GM12878 (cell line): Measurements from ENCODE around the gene CLECL1. TPM values are rescaled to one million over a fixed set of nuclear protein-coding genes. Genes with fewer than 3 reads are reported as not detected.

Source experiments
- BHLHE40 ChIP-seq, 2 experiments: fragments of 450-650 bp in 1 of 2; IDR thresholded peaks; 2 replicates each; pipeline ENCODE4 v1.6.1; 2011 to 2017; ENCODE audit warnings: low read depth in 2 of 2, borderline replicate concordance in 1 of 2, improper control_type of control experiment in 1 of 2, low read length in 1 of 2, mild to moderate bottlenecking in 1 of 2
- CBX5 ChIP-seq: sonication (generic); IDR thresholded peaks from 2 replicates; pipeline ENCODE4 v1.6.1; 2016; ENCODE audit warnings: low read depth, moderate library complexity, mild to moderate bottlenecking, inconsistent platforms
- CEBPB ChIP-seq, 2 experiments: fragments of 150-350 bp in 1 of 2; IDR thresholded peaks; 2 replicates each; pipeline ENCODE4 v1.6.1; 2012 to 2014; ENCODE audit warnings: low read depth in 2 of 2, low read length in 2 of 2, borderline replicate concordance in 1 of 2, inconsistent platforms in 1 of 2
- CHD4 ChIP-seq: fragments of 200-600 bp; sonication (generic); IDR thresholded peaks from 2 replicates; pipeline ENCODE4 v1.6.1; 2016; ENCODE audit warnings: mild to moderate bottlenecking
- EP300 ChIP-seq, 2 experiments: fragments of 150-350 bp in 1 of 2; IDR thresholded peaks; 2 replicates each; pipeline ENCODE4 v1.6.1; 2011 to 2012; ENCODE audit warnings: low read depth in 2 of 2, low read length in 2 of 2, borderline replicate concordance in 1 of 2, improper control_type of control experiment in 1 of 2, inconsistent platforms in 1 of 2; ENCODE audit not compliant: control insufficient read depth in 1 of 2
- GABPA ChIP-seq: IDR thresholded peaks from 2 replicates; pipeline ENCODE4 v1.6.1; 2014; ENCODE audit warnings: antibody characterized with exemption, low read depth, mild to moderate bottlenecking, inconsistent platforms
- HDAC6 ChIP-seq: fragments of 200-600 bp; sonication (generic); IDR thresholded peaks from one replicate; pipeline ENCODE4 v1.8.0; 2017; ENCODE audit warnings: antibody characterized with exemption; ENCODE audit not compliant: unreplicated experiment
- KAT2A ChIP-seq: conservative IDR thresholded peaks from 2 replicates; pipeline ENCODE4 v1.6.1; 2011; ENCODE audit warnings: low read depth, low read length; ENCODE audit not compliant: control insufficient read depth
- KDM1A ChIP-seq: fragments of 200-600 bp; sonication (generic); IDR thresholded peaks from 2 replicates; pipeline ENCODE4 v1.6.1; 2016; ENCODE audit warnings: borderline replicate concordance
- LARP7 ChIP-seq: fragments of 450-650 bp; IDR thresholded peaks from 2 replicates; pipeline ENCODE4 v1.6.1; 2017; ENCODE audit warnings: mild to moderate bottlenecking
- MTA3 ChIP-seq: IDR thresholded peaks from 2 replicates; pipeline ENCODE4 v1.6.1; 2012; ENCODE audit warnings: low read length, inconsistent platforms, borderline replicate concordance
- MXI1 ChIP-seq: fragments of 150-350 bp; IDR thresholded peaks from 2 replicates; pipeline ENCODE4 v1.6.1; 2011; ENCODE audit warnings: low read depth, mild to moderate bottlenecking, inconsistent platforms, low read length, improper control_type of control experiment
- MYC ChIP-seq: IDR thresholded peaks from 2 replicates; pipeline ENCODE4 v1.6.1; 2011; ENCODE audit warnings: mild to moderate bottlenecking, low read length, moderate library complexity, inconsistent platforms; ENCODE audit not compliant: insufficient read depth, insufficient replicate concordance, insufficient read length, severe bottlenecking
- NR2F1 ChIP-seq: fragments of 450-650 bp; conservative IDR thresholded peaks from 2 replicates; pipeline ENCODE4 v1.6.1; 2017; ENCODE audit warnings: mild to moderate bottlenecking
- PAX8 ChIP-seq: fragments of 450-650 bp; IDR thresholded peaks from 2 replicates; pipeline ENCODE4 v1.6.1; 2017; ENCODE audit warnings: mild to moderate bottlenecking, moderate library complexity
- POLR2AphosphoS2 ChIP-seq: IDR thresholded peaks from 2 replicates; pipeline ENCODE4 v1.6.1; 2011; ENCODE audit warnings: low read depth, mild to moderate bottlenecking, low read length, improper control_type of control experiment, moderate library complexity
- RELA ChIP-seq: fragments of 450-650 bp; IDR thresholded peaks from 2 replicates; pipeline ENCODE4 v1.8.0; 2014; ENCODE audit warnings: borderline replicate concordance; ENCODE audit not compliant: partially characterized antibody
- SMAD5 ChIP-seq: IDR thresholded peaks from 2 replicates; pipeline ENCODE4 v1.6.1; 2016; ENCODE audit warnings: antibody characterized with exemption, low read depth
- SREBF2 ChIP-seq: IDR thresholded peaks from 2 replicates; pipeline ENCODE4 v1.6.1; 2012; ENCODE audit warnings: mild to moderate bottlenecking, low read length
- TBL1XR1 ChIP-seq: IDR thresholded peaks from 2 replicates; pipeline ENCODE4 v1.6.1; 2012; ENCODE audit warnings: low read depth, low read length, improper control_type of control experiment
- TCF7 ChIP-seq: IDR thresholded peaks from 2 replicates; pipeline ENCODE4 v1.6.1; 2014; ENCODE audit warnings: antibody characterized with exemption, borderline replicate concordance
- WRNIP1 ChIP-seq: IDR thresholded peaks from 2 replicates; pipeline ENCODE4 v1.6.1; 2011; ENCODE audit warnings: low read depth, low read length, improper control_type of control experiment, borderline replicate concordance
- ZBED1 ChIP-seq: IDR thresholded peaks from 2 replicates; pipeline ENCODE4 v1.6.1; 2016; ENCODE audit warnings: borderline replicate concordance
- ZBTB33 ChIP-seq: fragments of 450-650 bp; IDR thresholded peaks from 2 replicates; pipeline ENCODE4 v1.6.1; 2017; ENCODE audit warnings: mild to moderate bottlenecking
- ZNF622 ChIP-seq: fragments of 450-650 bp; IDR thresholded peaks from 2 replicates; pipeline ENCODE4 v1.6.1; 2017; ENCODE audit warnings: mild to moderate bottlenecking, inconsistent platforms
- ZSCAN29 ChIP-seq: fragments of 450-650 bp; IDR thresholded peaks from 2 replicates; pipeline ENCODE4 v1.6.1; 2017; ENCODE audit warnings: mild to moderate bottlenecking, moderate library complexity
- polyA plus RNA-seq, 11 experiments: library from polyadenylated mRNA; depleted of rRNA in 4 of 11; unstranded in 6 of 11; stranded (reverse) in 5 of 11; fragments of >200 nt; fragmentation: Nextera tagmentation in 4 of 11; fragmentation: Illumina TruSeq in 1 of 11; extraction: Ambion mirVana in 4 of 11; extraction: Trizol in 1 of 11; gene quantifications; 1 replicate in 1 of 11; 2 replicates in 10 of 11; pipeline versions ENCODE4 v1.2.1 to v1.2.3, GENCODE V29; 2011 to 2016; ENCODE audit warnings: inconsistent platforms in 2 of 11, missing spikeins in 2 of 11, low read depth in 1 of 11
- total RNA-seq, 4 experiments: library from RNA; depleted of rRNA in 3 of 4; stranded (reverse); fragments of >200 nt in 3 of 4; fragmentation: Illumina TruSeq in 1 of 4; extraction: Trizol in 1 of 4; gene quantifications; 2 replicates each; pipeline versions ENCODE4 v1.2.1 to v1.2.3, GENCODE V29; 2013 to 2021
- TF ChIP-seq, protein P1 (sequence below): IDR thresholded peaks from 2 replicates; pipeline ENCODE4 v1.6.1; 2012; ENCODE audit warnings: improper control_type of control experiment, low read depth, low read length; ENCODE audit not compliant: insufficient replicate concordance

CLECL1 gene
- total and polyA plus RNA-seq, 10 of the 15 experiments (the other 5 are each of a cell fraction or from before 2014, with no cell fraction given), result 4.6 to 56.5 (median 46.4) TPM

- TF ChIP-seq, protein P1, sequence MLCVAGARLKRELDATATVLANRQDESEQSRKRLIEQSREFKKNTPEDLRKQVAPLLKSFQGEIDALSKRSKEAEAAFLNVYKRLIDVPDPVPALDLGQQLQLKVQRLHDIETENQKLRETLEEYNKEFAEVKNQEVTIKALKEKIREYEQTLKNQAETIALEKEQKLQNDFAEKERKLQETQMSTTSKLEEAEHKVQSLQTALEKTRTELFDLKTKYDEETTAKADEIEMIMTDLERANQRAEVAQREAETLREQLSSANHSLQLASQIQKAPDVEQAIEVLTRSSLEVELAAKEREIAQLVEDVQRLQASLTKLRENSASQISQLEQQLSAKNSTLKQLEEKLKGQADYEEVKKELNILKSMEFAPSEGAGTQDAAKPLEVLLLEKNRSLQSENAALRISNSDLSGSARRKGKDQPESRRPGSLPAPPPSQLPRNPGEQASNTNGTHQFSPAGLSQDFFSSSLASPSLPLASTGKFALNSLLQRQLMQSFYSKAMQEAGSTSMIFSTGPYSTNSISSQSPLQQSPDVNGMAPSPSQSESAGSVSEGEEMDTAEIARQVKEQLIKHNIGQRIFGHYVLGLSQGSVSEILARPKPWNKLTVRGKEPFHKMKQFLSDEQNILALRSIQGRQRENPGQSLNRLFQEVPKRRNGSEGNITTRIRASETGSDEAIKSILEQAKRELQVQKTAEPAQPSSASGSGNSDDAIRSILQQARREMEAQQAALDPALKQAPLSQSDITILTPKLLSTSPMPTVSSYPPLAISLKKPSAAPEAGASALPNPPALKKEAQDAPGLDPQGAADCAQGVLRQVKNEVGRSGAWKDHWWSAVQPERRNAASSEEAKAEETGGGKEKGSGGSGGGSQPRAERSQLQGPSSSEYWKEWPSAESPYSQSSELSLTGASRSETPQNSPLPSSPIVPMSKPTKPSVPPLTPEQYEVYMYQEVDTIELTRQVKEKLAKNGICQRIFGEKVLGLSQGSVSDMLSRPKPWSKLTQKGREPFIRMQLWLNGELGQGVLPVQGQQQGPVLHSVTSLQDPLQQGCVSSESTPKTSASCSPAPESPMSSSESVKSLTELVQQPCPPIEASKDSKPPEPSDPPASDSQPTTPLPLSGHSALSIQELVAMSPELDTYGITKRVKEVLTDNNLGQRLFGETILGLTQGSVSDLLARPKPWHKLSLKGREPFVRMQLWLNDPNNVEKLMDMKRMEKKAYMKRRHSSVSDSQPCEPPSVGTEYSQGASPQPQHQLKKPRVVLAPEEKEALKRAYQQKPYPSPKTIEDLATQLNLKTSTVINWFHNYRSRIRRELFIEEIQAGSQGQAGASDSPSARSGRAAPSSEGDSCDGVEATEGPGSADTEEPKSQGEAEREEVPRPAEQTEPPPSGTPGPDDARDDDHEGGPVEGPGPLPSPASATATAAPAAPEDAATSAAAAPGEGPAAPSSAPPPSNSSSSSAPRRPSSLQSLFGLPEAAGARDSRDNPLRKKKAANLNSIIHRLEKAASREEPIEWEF, result peak; percentile 61
- TF ChIP-seq MTA3 (peak; percentile 99; the same call in 1 of the 2 replicates), MXI1 (peak; percentile 21; the same call in 1 of the 2 replicates), BHLHE40 (IDR thresholded peaks at IDR 0.05; ENCODE audit: borderline replicate concordance in 1 of 2, low read depth in 2 of 2, low read length in 1 of 2) (peak; percentile 88 to 92), EP300 (IDR thresholded peaks at IDR 0.05; ENCODE audit: borderline replicate concordance in 1 of 2, control insufficient read depth in 1 of 2, low read depth in 2 of 2, low read length in 2 of 2) (peak; percentile 96 to 97), LARP7 (no peak), ZBED1 (peak; percentile 89), ZNF622 (no peak), RELA (peak; percentile 15), SREBF2 (no peak), TCF7 (peak; percentile 52), CHD4 (no peak), WRNIP1 (no peak), KAT2A (no peak), KDM1A (no peak), ZSCAN29 (0 out of 2 replicates have a peak, but pooled peaks have one; percentile 46), ZBTB33 (no peak), SMAD5 (no peak), TBL1XR1 (peak; percentile 91), MYC (no peak), CBX5 (0 out of 2 replicates have a peak, but pooled peaks have one; percentile 72), NR2F1 (peak; percentile 55; the same call in 1 of the 2 replicates), POLR2AphosphoS2 (no peak), PAX8 (no peak), HDAC6 (no peak), CEBPB (IDR thresholded peaks at IDR 0.05; ENCODE audit: borderline replicate concordance in 1 of 2, low read depth in 2 of 2, low read length in 2 of 2) (peak in 1 of 2 experiments; percentile 99; a peak in 2 of 4 replicates), GABPA (peak; percentile 70)
Measured at GRCh38 chr12:9741726-9742125, 8.8 kb upstream of the CLECL1 start (continued).
